Caco-2 (cell line): ENCODE results near the gene PAK6. TPM values are rescaled to one million over a fixed set of nuclear protein-coding genes. Genes with fewer than 3 reads are reported as not detected.

Experiments used
- BruUV-seq: library from RNA; stranded (reverse); fragments of 400-500 nt; replicated peaks from 2 replicates; lab custom pipeline; 2021; lab: Mats Ljungman, UMichigan
- CTCF ChIA-PET: fragments of 300-600 bp; sonication (Branson Sonifier 250); formaldehyde crosslinking; loops from one replicate; lab custom pipeline; 2022; ENCODE audit warnings: antibody characterized with exemption; lab: Charles Lee
- POLR2A ChIA-PET: fragments of 300-600 bp; sonication (Branson Sonifier 250); formaldehyde crosslinking; loops from one replicate; lab custom pipeline; 2022; ENCODE audit warnings: antibody characterized with exemption; lab: Charles Lee
- DNase-seq, 2 experiments: peaks; one replicate each; pipeline versions ENCODE4 v3.0.0 to v3.0.0-alpha.2; 2020 to 2022
- H3K27me3 ChIP-seq: replicated peaks from 2 replicates; pipeline ENCODE4 v1.6.0; 2011; ENCODE audit warnings: low read length; ENCODE audit not compliant: control insufficient read depth, insufficient read depth
- H3K36me3 ChIP-seq: 2 replicates; pipeline ENCODE4 v1.5.1; 2011; ENCODE audit warnings: low read length; ENCODE audit not compliant: control insufficient read depth, insufficient read depth
- H3K4me1 ChIP-seq: fragments of 250-450 bp; sonication (Bioruptor Pico); 2 replicates; pipeline ENCODE4 v1.5.1; 2020; ENCODE audit warnings: mild to moderate bottlenecking
- H3K4me3 ChIP-seq: 2 replicates; pipeline ENCODE4 v1.5.1; 2011; ENCODE audit warnings: low read depth, mild to moderate bottlenecking, control low read depth, low read length
- H3K9me3 ChIP-seq: fragments of 250-450 bp; sonication (Bioruptor Pico); 2 replicates; pipeline ENCODE4 v1.5.1; 2020; ENCODE audit warnings: mild to moderate bottlenecking, moderate library complexity
- H3K27ac Mint-ChIP-seq: one replicate; pipeline ENCODE4 v1.8.0; 2022; ENCODE audit warnings: mixed read lengths; ENCODE audit not compliant: unreplicated experiment
- H3K27me3 Mint-ChIP-seq: one replicate; pipeline ENCODE4 v1.8.0; 2022; ENCODE audit warnings: mixed read lengths; ENCODE audit not compliant: insufficient read depth, unreplicated experiment
- H3K36me3 Mint-ChIP-seq: one replicate; pipeline ENCODE4 v1.8.0; 2022; ENCODE audit warnings: mild to moderate bottlenecking, mixed read lengths; ENCODE audit not compliant: insufficient read depth, unreplicated experiment
- H3K4me1 Mint-ChIP-seq: one replicate; pipeline ENCODE4 v1.8.0; 2022; ENCODE audit warnings: low read depth, mixed read lengths; ENCODE audit not compliant: unreplicated experiment
- H3K4me3 Mint-ChIP-seq: one replicate; pipeline ENCODE4 v1.8.0; 2022; ENCODE audit warnings: mild to moderate bottlenecking, moderate library complexity, mixed read lengths; ENCODE audit not compliant: unreplicated experiment
- H3K9me3 Mint-ChIP-seq: one replicate; pipeline ENCODE4 v1.8.0; 2022; ENCODE audit warnings: mixed read lengths; ENCODE audit not compliant: unreplicated experiment
- CTCF ChIP-seq, 2 experiments: fragments of 200-600 bp in 1 of 2; IDR thresholded peaks; 1 replicate in 1 of 2; 2 replicates in 1 of 2; pipeline versions ENCODE4 v1.5.1 to v1.8.0; 2011 to 2022; ENCODE audit warnings: antibody characterized with exemption in 1 of 2, control low read depth in 1 of 2, inconsistent platforms in 1 of 2, low read depth in 1 of 2, low read length in 1 of 2, mild to moderate bottlenecking in 1 of 2, moderate library complexity in 1 of 2; ENCODE audit not compliant: insufficient read depth in 1 of 2, severe bottlenecking in 1 of 2, unreplicated experiment in 1 of 2
- intact Hi-C: fragments of 100-400 bp; cut with micrococcal nuclease; formaldehyde crosslinking; loops from one replicate; pipeline ENCODE4 v1.10.0; 2022; ENCODE audit not compliant: unreplicated experiment
- total RNA-seq: library from RNA; stranded (reverse); gene quantifications from 2 replicates; pipeline ENCODE4 v1.2.3, GENCODE V29; 2022

The PAK6 gene
- total RNA-seq, 1 experiment from 2014 or later = 20.7 TPM

- H3K9me3 Mint-ChIP-seq = no peaks in the 10 kb centered on the region
- H3K9me3 ChIP-seq = no peaks in the 10 kb centered on the region
- POLR2A ChIA-PET = no interaction called here
- peaks cover 9% of the 10 kb centered on the region for H3K27me3 Mint-ChIP-seq
- no peak overlapping the region for H3K27ac Mint-ChIP-seq
- no TSS peak for BruUV-seq
- no peak overlapping the region for H3K4me3 Mint-ChIP-seq
- H3K4me1 Mint-ChIP-seq = peaks cover 16% of the 10 kb centered on the region
- no peak overlapping the region for H3K4me3 ChIP-seq
- H3K27me3 ChIP-seq = no peaks in the 10 kb centered on the region
- H3K4me1 ChIP-seq = peaks cover 10% of the 10 kb centered on the region; the same call in 1 of the 2 replicates
- CTCF ChIA-PET = interaction anchor here (1.0 kb wide), 1 partner anchor 26 kb away, joined by 3 read pairs; no protein-coding TSS in a partner anchor
- intact Hi-C loops = no loop called here
- TF ChIP-seq CTCF (IDR thresholded peaks at IDR 0.05; ENCODE audit: insufficient read depth in 1 of 2, low read depth in 1 of 2, low read length in 1 of 2, severe bottlenecking in 1 of 2, unreplicated experiment in 1 of 2) = no peak
- DNase-seq = no peak
- H3K36me3 Mint-ChIP-seq = no peaks in the 10 kb centered on the region
- no peaks in the 10 kb centered on the region for H3K36me3 ChIP-seq
Observed at GRCh38 chr15:40317580-40317979, 78.7 kb downstream of the PAK6 start.

- TF ChIP-seq CTCF (IDR thresholded peaks at IDR 0.05; ENCODE audit: insufficient read depth in 1 of 2, low read depth in 1 of 2, low read length in 1 of 2, severe bottlenecking in 1 of 2, unreplicated experiment in 1 of 2) = no peak
- Histone ChIP-seq H3K27me3 (no peaks in the 10 kb centered on the region), H3K4me3 (no peak overlapping the region), H3K36me3 (no peaks in the 10 kb centered on the region), H3K9me3 (no peaks in the 10 kb centered on the region), H3K4me1 (peaks cover 10% of the 10 kb centered on the region; the same call in 1 of the 2 replicates)
- ChIA-PET CTCF (interaction anchor here (0.6 to 3.5 kb wide), 8 partner anchors 8 to 46 kb away, joined by 3 to 18 read pairs (median 4); partner anchors contain the start of gene PLCB2), POLR2A (no interaction called here)
- no TSS peak for BruUV-seq
- Mint-ChIP-seq H3K27me3 (peaks cover 8% of the 10 kb centered on the region), H3K4me3 (no peak overlapping the region), H3K36me3 (no peaks in the 10 kb centered on the region), H3K9me3 (no peaks in the 10 kb centered on the region), H3K27ac (no peak overlapping the region), H3K4me1 (peaks cover 16% of the 10 kb centered on the region)
- DNase-seq = peak in 1 of 2 experiments; percentile 43
- intact Hi-C loops = loop anchor here (1.0 to 5.0 kb wide), 2 partner anchors 10 to 102 kb away; no protein-coding TSS in a partner anchor
Observed at GRCh38 chr15:40320409-40320808, 81.5 kb downstream of the PAK6 start.

GRCh38 chr15:40320931-40321371, 82.1 kb downstream of the PAK6 start:
- H3K36me3 ChIP-seq = no peaks in the 10 kb centered on the region
- Mint-ChIP-seq H3K27ac (no peak overlapping the region), H3K4me3 (peak overlapping the region; percentile 35), H3K27me3 (peaks cover 3% of the 10 kb centered on the region), H3K36me3 (no peaks in the 10 kb centered on the region), H3K4me1 (peaks cover 16% of the 10 kb centered on the region), H3K9me3 (no peaks in the 10 kb centered on the region)
- no peaks in the 10 kb centered on the region for H3K9me3 ChIP-seq
- no peaks in the 10 kb centered on the region for H3K27me3 ChIP-seq
- intact Hi-C loops = loop anchor here (1.0 to 5.0 kb wide), 3 partner anchors 11 to 101 kb away; no protein-coding TSS in a partner anchor
- TF ChIP-seq CTCF (IDR thresholded peaks at IDR 0.05; ENCODE audit: insufficient read depth in 1 of 2, low read depth in 1 of 2, low read length in 1 of 2, severe bottlenecking in 1 of 2, unreplicated experiment in 1 of 2) = peak; percentile 79 to 80
- ChIA-PET CTCF (interaction anchor here (1.1 to 3.5 kb wide), 6 partner anchors 14 to 46 kb away, joined by 3 to 18 read pairs (median 4); no protein-coding TSS in a partner anchor), POLR2A (no interaction called here)
- peaks cover 10% of the 10 kb centered on the region; the same call in 1 of the 2 replicates for H3K4me1 ChIP-seq
- no peak overlapping the region for H3K4me3 ChIP-seq
- BruUV-seq = no TSS peak
- peak; percentile 56 to 57 for DNase-seq
